ENCODE data around the gene KRTAP20-3.

KRTAP20-3 gene

DNA sequence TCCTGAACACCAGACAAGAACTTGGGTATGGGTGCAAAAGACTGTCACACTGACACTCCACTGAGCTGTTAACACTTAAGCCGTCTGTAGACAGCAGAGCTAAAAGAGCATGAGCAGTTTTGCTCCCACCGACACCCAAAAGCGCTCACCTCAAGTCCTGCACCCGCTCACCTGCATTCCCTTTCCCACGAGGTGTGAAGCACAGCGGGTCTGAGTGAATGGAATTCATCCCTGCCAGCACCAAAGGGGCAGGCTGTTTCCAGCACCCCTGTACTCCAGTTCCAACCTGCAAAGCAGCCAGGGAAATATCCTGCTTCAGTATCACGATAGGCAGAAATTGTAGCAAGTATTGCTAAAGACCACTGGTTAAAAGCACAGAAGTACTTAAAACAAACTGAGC, 47.2 kb downstream of the KRTAP20-3 start:
- no peak for DNase-seq
